ENCODE data around the gene DHRSX.

GRCh38 chrX:2514131-2514530 is 13.4 kb upstream of the DHRSX start:
- TF ChIP-seq ZNF18 (tag by site-specific recombination; IDR thresholded peaks at IDR 0.05) (no peak), ZNF184 (tag by site-specific recombination; IDR thresholded peaks at IDR 0.05) (no peak), TCF7L2 (IDR thresholded peaks at IDR 0.05; ENCODE audit: borderline replicate concordance, low read depth, low read length) (no peak), BCL11B (tag by site-specific recombination; IDR thresholded peaks at IDR 0.05; ENCODE audit: low read depth) (no peak), ZNF274 (IDR thresholded peaks at IDR 0.05; ENCODE audit: low read length) (no peak), ZNF274 (tag by site-specific recombination; IDR thresholded peaks at IDR 0.05; ENCODE audit: borderline replicate concordance) (no peak)

Measured in HEK293 (cell line).